Choroid plexus epithelial cell (primary cell): Measurements from ENCODE around the gene UTS2B.

ENCODE experiments used
- DNase-seq: peaks from one replicate; pipeline ENCODE4 v3.0.0-alpha.2; 2010; ENCODE audit warnings: low read depth
- H3K4me3 ChIP-seq: 2 replicates; pipeline ENCODE4 v1.5.1; 2011; ENCODE audit warnings: low read depth, mild to moderate bottlenecking, control low read depth, low read length, moderate library complexity
- CTCF ChIP-seq: conservative IDR thresholded peaks from 2 replicates; pipeline ENCODE4 v1.5.1; 2011; ENCODE audit warnings: low read depth, mild to moderate bottlenecking, control low read depth, inconsistent platforms, low read length, moderate library complexity

Gene UTS2B

GRCh38 chr3:191343913-191344312 is 13.6 kb upstream of the UTS2B start:
- H3K4me3 ChIP-seq = no peak overlapping the region
- no peak for TF ChIP-seq CTCF
- no peak for DNase-seq

- H3K4me3 ChIP-seq = no peak overlapping the region
- peak; percentile 35 for DNase-seq
- TF ChIP-seq CTCF = no peak
These were observed 12.8 kb upstream of the UTS2B start for GRCh38 chr3:191343115-191343514.

GRCh38 chr3:191342411-191342810 is 12.1 kb upstream of the UTS2B start:
- H3K4me3 ChIP-seq = no peak overlapping the region
- no peak for TF ChIP-seq CTCF
- no peak for DNase-seq

- DNase-seq = no peak
- H3K4me3 ChIP-seq = no peak overlapping the region
- TF ChIP-seq CTCF = no peak
These were observed 11.7 kb upstream of the UTS2B start for GRCh38 chr3:191342006-191342405.

GRCh38 chr3:191340966-191341365 is 10.6 kb upstream of the UTS2B start:
- DNase-seq = no peak
- no peak overlapping the region for H3K4me3 ChIP-seq
- TF ChIP-seq CTCF = no peak

- no peak for TF ChIP-seq CTCF
- DNase-seq = no peak
These were observed 10.0 kb upstream of the UTS2B start for GRCh38 chr3:191340351-191340750.

GRCh38 chr3:191339316-191339917 is 9.1 kb upstream of the UTS2B start:
- DNase-seq = no peak
- no peak overlapping the region for H3K4me3 ChIP-seq
- TF ChIP-seq CTCF = no peak

More at GRCh38 chr3:191340351-191340750, 10.0 kb upstream of the UTS2B start:
- no peak overlapping the region for H3K4me3 ChIP-seq
